ENCODE measurements around the gene POT1. TPM values are rescaled to one million over a fixed set of nuclear protein-coding genes. Genes with fewer than 3 reads are reported as not detected.

The POT1 gene
- total RNA-seq, 1 donor from 2014 or later, result 27.2 TPM

- no peak for DNase-seq (ENCODE audit: extremely low read depth, low read depth, low spot score)
Observed at GRCh38 chr7:124811341-124811740, 118.3 kb downstream of the POT1 start.

GRCh38 chr7:124810605-124811004, 119.0 kb downstream of the POT1 start:
- DNase-seq (ENCODE audit: extremely low read depth, low read depth, low spot score), result no peak

DNA sequence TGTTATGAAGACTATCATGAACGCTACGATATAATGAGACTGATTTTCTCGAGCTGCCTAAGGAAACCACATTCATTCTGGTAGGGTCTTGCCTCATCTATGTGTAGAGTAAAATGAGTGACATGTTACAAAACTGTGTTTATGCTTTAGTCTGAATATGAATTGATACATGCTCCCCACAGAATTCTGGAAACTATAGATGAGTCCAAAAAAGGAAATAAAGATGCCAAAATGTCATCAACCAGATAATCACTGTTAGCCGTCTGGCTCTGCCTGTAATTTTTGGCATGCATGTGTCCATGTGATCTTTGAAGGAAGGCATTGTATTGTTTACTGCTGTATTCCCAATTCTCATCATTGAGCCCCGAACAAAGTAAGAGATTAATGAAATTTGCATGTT, 121.4 kb downstream of the POT1 start:
- DNase-seq (ENCODE audit: extremely low read depth, low read depth, low spot score), result no peak

DNA sequence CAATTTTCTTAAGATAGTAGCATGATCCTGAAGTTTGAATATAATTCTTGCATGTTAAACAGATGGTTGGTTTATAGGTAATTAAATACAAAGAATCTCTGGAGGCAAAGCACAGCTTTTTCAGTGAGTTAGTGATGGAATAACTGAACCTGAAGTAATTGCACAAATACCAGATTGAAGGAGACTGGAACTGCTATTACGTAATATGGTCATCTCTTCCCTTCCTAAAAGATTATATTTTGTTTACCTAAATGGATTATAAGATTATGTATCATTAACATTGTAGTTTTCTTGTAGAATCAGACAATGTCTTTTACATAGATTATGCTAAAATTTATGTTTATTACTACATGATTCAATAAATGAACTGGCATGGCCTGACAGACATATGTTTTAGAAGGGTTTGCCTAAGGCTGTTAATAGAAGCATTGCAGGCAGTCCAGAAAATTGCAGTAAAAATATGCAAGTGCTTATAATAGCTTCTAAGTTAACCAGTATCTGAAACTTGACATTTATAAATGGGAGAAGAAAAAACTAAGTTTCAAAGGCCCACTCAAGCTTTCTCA, 128.2 kb downstream of the POT1 start:
- no peak for DNase-seq (ENCODE audit: extremely low read depth, low read depth, low spot score)

DNA sequence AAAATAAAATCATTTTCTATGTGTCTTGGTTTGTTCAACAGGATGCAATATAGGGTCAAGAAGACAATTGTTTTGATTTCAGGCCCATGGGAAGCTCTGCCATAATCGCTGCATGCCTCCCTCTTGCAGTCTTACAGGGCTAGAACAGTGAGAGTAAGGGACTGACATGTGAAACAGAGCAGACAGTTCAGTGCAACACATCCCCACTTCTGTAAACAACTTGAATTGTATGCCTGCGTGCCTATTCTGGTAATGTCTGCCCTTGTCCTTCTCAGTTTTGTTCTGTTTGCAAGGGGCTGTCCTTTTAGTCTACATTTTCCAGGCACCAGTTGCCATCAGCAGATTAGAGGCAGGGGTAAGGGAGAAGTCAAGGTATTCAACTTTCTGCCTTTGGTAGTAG, 129.2 kb downstream of the POT1 start:
- DNase-seq (ENCODE audit: extremely low read depth, low read depth, low spot score), result no peak

- DNase-seq (ENCODE audit: extremely low read depth, low read depth, low spot score), result no peak
Observed at GRCh38 chr7:124799448-124799847, 130.2 kb downstream of the POT1 start.

DNA sequence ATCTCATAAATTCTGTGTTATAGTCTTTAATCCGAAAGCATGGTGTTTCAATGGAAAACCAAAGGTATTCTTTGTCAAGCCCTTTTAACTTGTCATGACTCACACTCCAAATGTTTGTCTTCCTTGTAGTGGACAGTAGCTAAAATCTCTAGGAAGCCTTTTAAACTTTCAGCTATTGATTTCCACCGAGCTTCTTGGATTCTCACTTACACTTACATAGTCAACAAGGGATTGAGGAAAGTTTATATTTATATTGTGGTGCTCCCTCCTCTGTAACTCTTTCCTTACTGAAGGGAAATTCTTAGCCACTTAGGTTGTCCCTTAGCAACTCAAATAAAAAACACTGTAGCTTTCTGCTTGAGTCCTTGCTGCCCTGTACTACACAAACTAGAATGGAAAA, 132.9 kb downstream of the POT1 start:
- DNase-seq (ENCODE audit: extremely low read depth, low read depth, low spot score), result no peak

DNA sequence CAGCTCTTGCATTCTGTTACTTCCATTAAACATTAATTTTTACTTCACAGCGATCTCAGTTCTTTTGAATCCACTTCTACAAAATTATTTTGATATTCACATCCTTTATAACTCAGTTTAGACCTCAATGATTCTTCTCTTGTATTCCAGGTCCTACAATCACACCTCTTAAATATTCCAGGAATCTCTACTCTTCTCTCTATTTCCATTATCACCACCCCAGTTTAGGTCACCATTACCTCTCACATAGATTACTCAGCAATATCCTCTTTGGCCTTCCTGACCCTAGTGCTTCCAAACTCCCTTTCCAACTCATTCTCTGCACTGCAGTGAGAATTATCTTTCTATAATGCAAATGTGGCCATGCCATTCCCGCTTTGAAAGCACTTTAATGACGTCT, 136.9 kb downstream of the POT1 start:
- DNase-seq (ENCODE audit: extremely low read depth, low read depth, low spot score), result no peak

DNA sequence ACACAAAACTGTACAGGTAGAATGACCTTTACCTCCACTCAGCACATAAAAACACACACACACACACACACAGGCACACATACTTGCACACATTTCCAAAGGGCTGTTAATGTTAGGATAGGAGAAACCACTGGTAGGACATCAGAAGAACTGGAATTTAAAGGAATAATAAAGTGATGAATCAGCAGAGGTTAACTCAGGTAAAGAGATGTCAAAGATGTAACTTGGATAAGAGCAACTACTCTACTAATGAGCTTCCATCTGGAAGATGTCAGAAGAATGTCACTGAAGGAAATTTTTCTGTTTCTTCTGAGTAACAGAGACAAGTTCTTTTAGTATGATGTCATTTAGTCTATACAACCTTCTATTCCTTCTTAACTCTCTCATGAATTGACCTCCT, 137.6 kb downstream of the POT1 start:
- no peak for DNase-seq (ENCODE audit: extremely low read depth, low read depth, low spot score)

DNA sequence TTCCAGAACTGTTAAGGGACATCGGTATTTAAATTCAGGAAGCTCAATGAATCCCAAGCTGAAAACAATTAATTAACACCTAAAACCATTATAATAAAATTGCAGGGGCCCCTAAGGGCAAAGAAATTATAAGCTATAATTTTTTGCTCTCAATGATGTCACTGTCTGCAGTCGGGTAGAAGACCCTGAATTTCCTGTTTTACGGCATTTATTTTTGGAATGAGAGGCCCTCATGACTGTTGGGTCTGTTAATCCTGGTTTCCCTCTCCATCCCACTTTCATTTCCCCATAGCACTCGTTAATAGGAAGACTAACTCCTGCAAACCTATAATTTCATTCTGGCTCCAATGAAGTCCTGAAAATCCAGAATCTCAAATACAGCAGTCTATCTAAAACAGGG, 138.2 kb downstream of the POT1 start:
- no peak for DNase-seq (ENCODE audit: extremely low read depth, low read depth, low spot score)

DNA sequence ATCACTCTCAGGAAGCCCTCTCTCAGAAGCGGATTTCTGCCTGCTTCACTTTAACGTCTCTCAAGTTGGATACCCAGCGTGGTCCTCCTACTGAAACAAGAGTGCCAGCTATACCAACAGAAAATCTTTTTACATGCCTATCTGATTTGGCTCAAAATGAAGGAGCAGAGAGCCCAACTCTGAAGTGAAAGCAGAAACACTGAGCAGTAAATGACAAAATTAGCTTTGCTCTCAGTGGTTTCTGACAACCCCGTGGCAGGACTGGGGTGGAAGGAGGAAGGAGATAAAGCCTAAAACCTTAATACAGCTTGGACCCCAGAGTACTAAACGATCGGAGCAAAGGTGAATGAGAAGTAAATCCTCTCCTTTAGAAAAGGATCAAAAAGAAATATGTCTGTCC, 139.0 kb downstream of the POT1 start:
- no peak for DNase-seq (ENCODE audit: extremely low read depth, low read depth, low spot score)

- DNase-seq (ENCODE audit: extremely low read depth, low read depth, low spot score), result no peak
Observed at GRCh38 chr7:124785994-124786393, 143.6 kb downstream of the POT1 start.

GRCh38 chr7:124784879-124785818, 144.5 kb downstream of the POT1 start:
- DNase-seq (ENCODE audit: extremely low read depth, low read depth, low spot score), result no peak

- no peak for DNase-seq (ENCODE audit: extremely low read depth, low read depth, low spot score)
Observed at GRCh38 chr7:124783271-124783670, 146.4 kb downstream of the POT1 start.

DNA sequence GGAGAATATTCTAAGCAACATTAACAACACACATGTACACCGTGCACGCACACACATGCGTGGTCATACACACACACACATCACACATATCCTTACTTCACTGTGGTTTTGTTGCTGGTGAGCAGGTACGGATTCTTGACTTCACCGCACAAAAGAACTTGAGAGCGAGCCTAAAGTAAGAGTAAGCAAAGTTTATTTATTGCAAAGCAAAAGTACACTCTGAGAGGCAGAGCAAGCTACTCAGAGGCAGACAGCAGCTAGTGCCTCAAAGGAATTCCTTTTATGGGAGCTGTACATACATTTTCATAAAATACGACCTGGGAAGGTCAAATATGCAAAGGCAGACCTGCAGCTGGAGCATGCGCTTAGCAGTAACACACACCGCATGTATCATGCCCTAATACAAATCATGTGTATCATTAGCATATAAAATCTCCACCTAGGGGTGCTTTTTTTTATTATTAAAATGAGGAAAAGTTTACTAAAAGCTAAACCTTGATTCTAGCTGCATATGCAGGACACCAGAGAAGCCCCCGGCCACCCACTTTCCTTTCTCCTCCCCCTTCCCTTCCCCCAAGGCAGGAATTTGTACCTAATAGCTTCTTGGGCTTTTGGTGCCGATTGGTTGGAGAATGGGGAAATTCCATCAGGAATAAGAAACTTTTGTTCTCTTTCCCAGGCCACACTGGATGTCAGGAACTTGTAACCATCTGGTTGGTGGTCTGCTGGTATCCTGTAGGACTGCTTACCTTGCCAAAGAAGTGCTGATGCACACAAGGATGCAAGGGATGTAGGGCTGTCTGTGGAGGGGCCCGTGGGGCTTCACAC, 147.5 kb downstream of the POT1 start:
- no peak for DNase-seq (ENCODE audit: extremely low read depth, low read depth, low spot score)

DNA sequence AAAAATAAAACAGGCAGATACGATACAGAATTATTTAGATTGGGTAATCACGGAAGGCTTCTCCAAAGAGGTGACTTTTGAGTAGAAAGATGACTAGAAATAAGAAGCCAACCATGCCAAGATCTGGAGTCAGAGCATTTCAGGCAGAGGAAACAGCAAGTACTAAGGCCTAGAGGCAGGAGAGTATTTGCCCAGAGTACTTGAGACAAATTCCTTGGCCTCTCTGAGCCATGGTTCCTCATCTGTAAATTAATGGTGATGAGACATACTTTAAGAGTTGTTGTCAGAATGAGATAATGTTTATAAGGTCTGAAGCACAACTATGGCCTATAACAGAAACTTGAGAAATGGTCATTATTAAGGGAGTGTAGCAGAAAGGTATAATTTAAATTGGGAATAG, 148.2 kb downstream of the POT1 start:
- DNase-seq (ENCODE audit: extremely low read depth, low read depth, low spot score), result no peak

DNA sequence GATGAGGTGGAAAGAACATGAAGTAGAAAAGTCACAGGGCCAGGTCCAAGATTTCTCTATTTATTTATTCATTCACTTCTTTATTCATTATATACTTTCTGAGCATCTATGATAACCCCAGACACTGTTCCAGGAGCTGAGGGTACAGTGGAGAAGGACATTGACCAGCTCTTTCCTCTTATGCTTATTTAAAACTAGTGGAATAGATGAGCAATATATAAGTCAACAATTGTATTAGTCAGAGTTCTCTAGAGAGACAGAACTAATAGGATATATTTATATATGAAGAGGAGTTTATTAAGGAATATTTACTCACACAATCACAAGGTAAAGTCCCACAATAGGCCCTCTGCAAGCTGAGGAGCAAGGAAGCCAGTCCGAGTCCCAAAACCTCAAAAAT, 149.0 kb downstream of the POT1 start:
- no peak for DNase-seq (ENCODE audit: extremely low read depth, low read depth, low spot score)

- DNase-seq (ENCODE audit: extremely low read depth, low read depth, low spot score), result no peak
Observed at GRCh38 chr7:124780056-124780455, 149.6 kb downstream of the POT1 start.

GRCh38 chr7:124779620-124780019, 150.0 kb downstream of the POT1 start:
- DNase-seq (ENCODE audit: extremely low read depth, low read depth, low spot score), result no peak

- DNase-seq (ENCODE audit: extremely low read depth, low read depth, low spot score), result no peak
Observed at GRCh38 chr7:124779194-124779593, 150.4 kb downstream of the POT1 start.

DNA sequence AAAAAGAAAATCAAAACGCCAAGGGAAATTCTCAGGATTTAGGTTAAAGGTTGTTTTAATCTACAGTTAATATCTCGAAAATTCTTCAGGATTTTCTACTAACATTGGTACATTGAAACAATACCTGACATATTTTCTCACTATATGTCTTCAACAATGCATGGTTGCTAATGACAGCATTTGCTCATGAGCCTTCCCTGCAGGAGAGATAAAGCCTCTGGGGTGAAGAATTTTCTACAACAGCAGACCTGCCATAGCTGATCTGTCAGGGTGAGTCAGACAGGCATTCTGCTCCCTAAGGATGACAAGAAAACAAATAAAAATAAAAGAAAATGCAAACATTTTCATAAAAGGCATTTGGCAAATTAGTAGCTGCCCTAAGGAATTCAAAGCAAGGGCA, 152.4 kb downstream of the POT1 start:
- DNase-seq (ENCODE audit: extremely low read depth, low read depth, low spot score), result no peak

DNA sequence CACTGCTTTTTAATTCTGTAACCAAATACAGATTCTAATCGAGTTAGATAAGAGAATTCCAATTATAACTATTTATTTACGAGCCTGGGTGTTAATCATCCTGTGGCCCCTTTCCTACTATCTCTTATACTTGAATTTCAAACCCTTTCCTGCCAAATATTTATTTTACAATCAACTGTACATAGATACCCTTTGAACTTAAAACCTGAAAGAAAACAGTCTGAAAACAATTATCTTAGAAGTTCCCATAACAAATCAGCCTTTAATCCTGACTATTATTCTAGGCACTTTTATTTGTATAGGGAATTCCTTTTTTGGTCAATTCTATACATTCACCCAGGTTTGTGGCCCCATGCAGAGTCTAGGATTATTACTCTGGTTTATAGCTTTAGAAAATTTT, 153.5 kb downstream of the POT1 start:
- DNase-seq (ENCODE audit: extremely low read depth, low read depth, low spot score), result no peak

All from glomerular endothelial cell (primary cell).